HG03558 (cell line): ENCODE measurements around the gene CHN1.

Experiments
- ATAC-seq: cut with Tn5 transposase; IDR thresholded peaks from one replicate; pipeline ENCODE4 v1.9.1; 2021; ENCODE audit warnings: moderate number of reproducible peaks; ENCODE audit not compliant: unreplicated experiment; ENCODE audit errors: extremely low read depth

CHN1 gene

DNA sequence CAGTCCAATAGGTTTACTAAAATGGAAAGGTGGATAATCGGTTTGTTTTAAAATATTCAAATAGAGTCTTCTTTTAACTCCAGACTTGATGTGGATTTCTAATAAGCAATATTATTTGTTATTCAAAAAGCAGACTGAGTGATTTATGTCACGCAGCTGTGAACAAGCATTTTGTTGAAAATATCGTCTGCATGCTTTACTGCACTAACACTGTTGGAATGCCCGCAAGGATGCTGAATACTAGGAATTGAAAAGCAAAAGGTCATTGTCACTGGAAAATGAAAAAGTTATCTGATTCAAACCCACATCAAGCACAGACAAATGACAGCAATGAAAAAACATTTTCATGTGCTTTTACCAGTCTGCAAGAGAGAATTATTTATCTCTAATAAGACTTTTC lies 31.1 kb downstream of the CHN1 start:
- ATAC-seq, result no peak

DNA sequence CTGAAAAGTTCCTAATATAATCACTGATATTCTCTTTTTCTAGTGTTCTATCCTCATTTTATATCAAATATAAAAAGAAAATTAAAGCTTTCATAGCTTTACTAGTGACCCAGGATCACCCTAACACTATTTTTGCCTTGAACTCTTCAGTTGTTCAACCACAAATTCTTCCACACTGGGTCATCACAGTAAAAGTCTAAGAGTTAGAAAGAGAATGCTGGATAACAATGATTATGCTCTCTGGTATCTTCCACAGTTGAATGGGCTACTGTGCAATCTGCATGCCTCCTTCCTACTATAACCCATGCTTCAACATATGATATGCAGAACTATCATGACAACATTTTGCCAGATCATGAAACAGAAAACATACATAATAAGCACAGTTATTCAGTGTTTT lies 32.3 kb downstream of the CHN1 start:
- ATAC-seq, result no peak

DNA sequence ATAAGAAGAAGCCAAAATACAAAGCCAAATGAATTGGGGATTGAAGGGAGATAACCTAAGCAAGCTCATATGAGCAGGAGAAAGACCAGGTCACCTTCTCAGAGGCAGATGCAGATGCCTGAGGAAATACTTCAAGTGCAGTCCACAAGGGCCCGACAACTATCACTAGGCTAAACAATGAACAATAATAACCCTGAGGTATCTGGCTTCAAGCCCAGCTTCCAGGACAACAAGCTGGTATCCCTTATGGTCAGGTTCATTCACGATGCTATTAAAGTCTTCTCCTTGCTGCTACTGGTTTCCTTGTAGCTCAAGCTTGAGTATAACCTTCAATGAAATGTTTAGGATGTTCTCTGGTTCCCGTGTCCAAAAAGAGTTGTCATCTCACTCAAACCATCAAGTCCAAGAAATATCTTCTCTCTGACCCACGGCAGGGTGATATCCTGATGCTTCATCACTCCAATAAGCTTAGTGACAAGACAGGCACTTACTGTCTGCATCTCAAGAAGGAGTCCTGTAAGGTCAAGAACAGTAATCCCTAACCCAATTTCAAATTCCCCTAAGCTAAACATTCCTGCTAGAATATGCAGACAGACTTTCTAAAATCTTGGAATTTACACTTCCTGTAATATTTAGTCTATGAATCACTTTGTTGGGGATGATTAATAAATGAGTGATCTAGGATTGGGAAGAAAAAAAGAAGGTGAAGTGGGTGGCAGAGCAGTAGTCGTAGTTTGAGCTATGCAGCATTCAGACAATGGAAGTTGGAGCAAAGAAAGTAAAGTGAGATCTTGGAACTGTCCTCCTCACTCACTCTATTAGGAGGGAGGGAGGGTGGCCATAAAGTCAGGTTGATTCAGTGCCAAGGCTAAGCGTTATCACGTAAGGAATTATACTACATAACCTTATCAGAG lies 33.1 kb downstream of the CHN1 start:
- no peak for ATAC-seq

DNA sequence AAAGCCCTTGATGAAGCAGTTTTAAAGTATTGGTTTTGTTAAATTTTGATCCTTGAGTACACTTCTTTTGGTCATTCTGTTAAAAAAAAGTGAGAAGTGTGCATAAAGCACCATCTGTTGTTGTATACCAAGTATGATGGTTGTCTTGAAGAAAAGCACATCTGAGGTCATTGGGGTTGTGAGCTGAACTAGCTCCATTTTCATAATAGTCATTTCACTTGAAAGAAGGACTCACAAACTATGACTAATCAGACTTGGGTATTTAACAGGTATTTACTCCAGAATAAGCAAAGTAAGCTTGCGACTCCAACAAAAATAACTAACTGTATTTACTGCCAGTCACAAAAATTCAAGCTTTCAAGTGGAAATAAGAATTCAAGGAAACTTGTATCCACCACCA lies 35.1 kb downstream of the CHN1 start:
- no peak for ATAC-seq

DNA sequence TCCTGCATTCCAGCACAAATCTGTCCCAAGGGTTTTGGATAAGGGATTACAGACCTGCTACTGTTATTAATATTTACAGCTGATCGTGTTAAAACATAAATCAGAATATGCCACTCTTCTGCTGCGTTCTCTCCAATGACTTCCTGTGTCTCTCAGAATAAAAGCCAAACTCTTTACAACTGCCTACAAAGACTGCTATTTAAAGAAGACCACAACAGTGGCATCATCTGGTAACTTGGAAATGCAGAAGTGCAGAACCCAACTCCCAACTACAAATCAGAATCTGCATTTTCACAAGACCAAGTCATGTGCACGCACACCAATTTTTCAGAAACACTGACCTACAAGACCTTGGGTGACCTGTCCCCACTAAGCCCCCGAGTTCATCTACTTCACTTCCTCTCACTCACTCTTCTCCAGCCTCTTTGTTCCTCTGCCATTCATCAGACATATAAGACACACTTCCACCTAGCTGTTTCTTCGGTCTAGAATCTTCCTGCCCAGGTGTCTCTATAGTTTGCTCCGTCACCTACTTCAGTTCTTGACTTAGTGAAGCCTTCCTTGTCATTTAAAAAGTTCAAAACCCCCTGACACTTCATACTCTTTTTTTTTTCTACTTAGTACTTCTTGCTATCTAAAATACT lies 36.0 kb downstream of the CHN1 start:
- no peak for ATAC-seq

DNA sequence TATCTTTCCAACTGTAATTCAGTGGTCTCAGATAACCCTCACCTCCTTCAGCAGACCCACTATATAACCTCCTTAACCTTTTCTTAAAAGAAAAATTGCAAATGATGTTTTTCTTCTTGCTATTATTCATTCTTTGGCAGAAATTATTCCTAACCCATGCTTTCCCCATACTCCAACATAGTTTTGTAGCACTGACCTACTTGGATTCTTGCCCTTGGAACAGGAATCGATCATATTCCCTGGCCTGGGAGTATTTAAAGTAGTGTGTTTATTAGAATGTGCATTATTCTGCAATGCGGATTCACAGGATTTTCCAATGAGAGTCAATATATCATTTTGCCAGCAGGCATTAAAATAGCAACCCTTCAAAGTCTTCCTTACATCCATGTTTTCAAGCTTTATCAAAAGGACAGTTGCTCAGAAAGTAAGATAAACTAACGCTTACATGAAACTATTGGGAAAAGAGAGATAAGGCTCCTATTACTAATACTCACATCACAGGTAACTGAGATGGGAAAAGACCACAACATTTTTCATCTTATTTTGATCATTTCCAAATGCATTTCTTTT lies 37.4 kb downstream of the CHN1 start:
- ATAC-seq, result no peak

DNA sequence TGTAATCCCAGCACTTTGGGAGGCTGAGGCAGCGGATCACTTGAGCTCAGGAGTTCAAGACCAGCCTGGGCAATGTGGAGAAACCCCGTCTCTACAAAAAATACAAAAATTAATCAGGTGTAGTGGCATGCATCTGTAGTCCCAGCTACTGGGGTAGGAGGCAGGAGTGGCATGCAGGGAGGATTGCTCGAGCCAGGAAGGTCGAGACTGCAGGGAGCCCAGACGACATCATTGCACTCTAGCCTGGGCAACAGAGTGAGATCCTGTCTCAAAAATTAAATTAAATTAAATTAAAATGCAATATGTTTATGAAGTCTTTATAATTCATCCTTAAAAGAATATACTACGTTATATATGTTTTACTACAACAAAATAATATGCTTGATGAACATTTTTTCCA lies 38.1 kb downstream of the CHN1 start:
- ATAC-seq, result no peak

DNA sequence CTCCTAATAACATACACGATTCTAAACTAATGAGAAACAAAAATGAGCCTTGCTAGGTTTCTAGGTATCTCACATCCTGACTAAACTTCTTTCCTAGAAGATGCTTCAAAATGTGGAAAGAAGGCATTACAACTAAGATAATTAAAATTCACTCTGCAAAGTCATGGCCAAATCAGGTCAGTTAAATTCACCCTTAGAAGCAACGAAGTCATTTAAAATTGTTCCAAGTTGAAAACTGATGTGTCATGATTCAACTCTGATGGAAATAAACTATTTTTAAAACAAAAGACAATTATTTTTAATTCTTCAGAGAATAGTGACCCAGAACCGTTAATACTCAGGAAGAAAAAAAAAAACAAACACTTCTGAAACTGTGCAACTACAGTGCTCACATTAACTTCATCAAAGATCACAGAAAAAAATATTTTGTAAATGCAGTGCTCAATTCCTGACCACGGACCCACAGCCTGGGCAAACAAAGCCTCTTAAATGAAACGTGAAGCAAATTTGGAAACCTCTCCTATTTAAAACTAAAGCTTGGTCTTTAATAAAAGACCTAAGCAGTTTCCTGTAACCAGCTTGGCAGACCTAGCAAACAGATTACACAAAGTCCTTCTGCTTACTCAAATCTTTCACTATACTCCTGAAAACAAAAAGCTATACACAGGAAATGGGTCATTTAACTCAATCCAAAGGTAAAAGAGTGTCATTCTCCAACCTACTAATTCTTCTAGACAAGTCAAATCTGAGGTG lies 39.0 kb downstream of the CHN1 start:
- ATAC-seq, result no peak

DNA sequence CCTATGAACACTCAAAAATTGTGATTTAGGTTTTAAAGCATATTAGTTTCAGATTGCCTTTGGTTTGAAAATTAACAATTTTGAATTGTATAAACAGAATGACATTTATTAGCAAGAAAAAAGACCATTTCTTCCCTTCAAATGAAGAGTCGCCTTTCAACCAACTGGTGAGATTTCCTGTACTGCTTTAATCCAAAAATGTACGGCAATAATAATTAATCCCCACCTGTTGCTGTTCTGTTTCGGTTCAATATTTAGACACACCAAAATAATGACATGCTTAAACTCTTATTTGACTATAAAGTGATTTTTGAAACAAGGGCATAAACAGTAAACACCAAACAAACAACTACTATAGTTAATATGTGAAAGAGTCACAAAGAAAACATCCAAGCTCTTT lies 39.6 kb downstream of the CHN1 start:
- no peak for ATAC-seq

DNA sequence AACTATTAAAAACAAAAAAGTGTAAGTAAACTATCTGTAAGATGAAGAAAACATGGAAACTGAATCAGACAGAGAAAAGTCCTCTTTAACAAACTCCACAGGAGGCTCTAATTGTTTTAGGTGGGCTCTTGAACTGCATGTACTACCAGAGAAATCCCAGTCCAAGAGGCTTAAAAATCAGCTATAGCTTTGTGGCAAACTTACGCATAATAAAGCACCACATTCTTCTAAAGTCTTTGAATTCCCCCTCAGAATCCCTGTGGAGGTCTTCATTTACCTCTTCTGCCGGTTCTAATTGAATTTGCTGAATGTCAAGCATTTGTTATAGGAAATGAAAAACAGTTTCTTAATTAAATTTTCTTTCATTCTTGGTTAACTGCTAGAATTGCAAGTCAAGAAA lies 40.8 kb downstream of the CHN1 start:
- no peak for ATAC-seq

DNA sequence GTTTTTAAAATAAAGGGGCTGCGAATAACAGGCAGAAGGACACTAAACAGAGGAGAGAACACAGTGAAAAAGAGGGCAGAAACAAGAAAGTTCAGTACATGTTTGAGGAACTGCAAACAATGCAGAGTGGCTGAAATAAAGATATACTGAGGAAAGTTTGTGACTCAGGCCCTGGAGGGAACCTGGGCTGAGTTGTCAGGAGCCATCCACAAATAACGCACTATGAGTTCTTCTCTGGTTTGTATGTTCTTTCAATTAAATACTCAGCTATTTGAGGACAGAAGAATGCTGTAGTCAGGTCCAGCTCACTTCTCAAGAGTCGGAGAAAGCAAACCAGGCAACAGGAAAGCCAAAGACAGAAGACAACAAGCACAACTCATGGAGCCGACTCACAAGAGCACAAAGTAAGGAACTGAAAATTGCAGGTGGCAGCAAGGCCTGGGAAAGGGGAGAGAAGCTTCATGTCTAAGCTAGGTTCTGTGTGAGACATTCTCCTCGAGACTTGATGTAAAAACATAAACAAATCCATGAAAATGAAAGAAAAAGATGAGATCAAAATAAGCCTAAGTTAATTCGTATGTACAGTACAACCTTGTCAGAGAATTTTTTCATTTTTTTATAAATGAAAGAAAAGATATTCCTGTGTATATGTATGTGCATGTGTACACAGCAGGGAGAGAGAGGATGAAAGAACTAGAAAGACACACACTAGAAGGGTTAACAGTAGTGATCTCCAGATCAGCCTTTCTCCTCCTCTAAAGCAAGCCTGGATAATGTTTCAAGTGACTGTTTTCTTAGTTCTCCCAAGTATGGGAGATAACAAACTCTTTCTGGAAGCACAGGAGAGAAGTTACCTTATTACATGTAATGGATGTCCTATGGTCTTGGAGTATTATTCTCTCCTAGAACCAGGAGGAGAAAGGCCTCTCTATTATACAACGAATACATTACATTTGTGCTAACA lies 41.5 kb downstream of the CHN1 start:
- no peak for ATAC-seq

DNA sequence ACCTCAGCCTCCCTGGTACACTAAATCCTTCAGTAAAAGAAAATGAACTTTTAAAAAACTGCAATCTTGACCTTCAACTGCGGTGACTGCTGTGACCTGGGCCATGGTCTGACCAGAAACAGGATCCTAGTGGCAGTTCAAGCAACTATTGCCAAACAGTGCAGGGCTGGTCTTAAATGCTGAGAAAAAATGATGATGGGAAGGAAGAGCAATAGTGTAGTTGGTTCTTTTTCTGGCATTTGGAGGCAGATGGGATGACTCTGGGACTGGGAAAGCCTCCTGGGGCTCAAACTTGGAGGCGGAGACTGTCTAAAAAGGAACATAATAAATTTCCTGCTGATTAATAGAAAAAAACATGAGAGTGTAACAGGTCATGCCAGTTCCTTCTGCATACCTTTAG lies 45.4 kb downstream of the CHN1 start:
- ATAC-seq, result no peak

DNA sequence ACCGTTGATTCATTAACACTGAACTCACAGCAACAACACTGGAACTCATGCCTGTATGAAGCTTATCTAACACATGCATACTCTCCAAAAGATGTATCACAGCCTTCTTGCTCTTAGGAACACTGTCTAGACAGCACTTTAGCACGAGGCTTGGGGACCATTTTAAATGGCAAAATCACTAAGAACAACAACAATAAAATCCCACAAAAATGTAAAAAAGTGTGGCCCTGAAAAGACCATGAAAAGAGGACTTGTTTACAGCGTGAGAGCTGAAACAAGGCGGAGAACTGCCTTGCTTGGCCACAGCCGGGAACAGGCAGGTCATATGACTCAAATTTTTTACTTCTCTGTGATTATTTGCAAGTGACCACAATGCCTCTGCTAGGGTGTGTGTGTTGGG lies 48.1 kb downstream of the CHN1 start:
- no peak for ATAC-seq

DNA sequence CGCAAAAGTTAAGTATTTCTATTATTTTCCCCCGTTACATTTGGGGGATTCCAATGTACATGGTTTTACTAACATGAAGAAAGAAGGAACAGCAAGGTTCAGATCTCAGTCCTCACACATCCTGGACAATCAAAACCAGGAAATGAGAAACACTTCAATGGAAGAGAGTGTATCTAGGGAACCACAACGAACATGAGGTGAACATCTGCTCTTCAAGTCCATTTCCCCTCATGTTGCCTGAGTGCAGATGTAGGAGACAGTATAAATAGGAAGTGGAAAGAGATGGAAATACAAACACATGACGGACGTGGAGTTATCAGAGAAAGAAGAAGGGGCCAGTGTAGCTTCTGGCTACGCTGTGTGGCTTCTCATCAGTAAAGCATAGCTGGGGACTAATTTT lies 52.6 kb downstream of the CHN1 start:
- no peak for ATAC-seq

DNA sequence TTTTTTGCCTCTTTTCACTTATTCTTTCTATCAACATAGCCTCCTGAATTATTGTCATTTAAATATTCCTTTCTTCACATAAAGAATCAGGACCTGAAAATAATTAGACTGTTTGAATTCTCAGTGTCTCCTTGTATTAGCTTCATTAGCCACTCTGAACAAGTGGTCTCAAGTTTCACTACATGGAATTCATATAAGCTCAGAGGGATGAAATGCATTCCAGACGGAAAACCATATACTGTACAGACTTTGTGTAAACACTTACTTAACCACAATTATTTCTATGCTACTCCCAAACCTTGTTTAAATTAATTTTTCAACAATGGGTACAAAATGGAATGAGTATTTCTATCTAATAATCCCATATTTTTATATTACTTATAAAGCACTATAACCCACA lies 53.4 kb downstream of the CHN1 start:
- ATAC-seq, result no peak

DNA sequence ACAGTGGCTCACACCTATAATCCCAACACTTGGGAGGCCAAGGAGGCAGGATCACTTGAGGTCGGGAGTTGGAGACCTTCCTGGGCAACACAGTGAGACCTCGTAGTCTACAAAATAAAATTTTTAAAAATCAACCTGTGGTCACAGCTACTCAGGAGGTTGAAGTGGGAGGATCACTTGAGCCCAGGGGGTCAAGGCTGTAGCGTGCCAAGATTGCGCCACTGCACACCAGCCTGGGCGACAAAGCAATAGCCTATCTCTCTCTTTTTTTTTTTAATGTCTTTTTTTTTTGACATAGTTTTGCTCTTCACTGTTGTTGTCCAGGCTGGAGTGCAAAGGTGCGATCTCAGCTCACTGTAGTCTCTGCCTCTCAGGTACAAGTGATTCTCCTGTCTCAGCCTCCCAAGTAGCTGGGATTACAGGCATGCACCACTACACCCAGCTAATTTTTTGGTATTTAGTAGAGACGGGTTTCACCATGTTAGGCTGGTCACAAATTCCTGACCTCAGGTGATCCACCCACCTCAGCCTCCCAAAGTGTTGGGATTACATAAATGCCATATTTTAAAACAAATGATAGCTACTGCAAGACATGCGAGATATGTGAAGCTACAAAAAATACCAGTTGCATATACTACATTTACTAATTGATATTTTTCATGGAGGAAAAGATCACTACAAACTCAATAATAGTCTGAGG lies 55.0 kb downstream of the CHN1 start:
- ATAC-seq, result no peak

DNA sequence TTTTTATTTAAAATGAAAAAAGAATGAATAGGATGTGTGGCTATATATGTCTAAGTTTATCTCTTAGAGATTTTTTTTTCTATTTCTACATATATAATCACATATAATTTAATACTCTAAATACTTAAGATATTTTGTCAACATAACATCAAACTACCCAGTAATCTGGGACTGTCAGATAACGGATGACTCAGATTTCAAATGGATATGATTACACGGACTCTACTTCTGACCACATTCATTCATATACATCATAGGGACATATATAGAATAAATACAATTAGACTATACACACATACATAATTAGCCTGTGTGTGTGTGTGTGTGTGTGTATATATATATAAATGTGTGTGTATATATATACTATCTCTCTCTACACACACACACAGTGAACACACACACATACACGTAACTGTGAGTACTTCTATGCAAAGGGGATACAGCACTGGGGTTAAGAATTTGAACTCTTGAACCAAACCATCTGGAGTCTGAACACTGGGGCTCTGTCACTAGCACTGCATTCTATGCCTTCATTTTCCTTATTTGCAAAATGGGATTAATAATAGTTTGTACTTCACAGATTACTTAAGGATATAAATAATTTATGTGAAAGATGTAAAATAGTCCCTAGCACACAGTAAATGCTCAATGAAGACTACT lies 59.5 kb downstream of the CHN1 start:
- ATAC-seq, result no peak

DNA sequence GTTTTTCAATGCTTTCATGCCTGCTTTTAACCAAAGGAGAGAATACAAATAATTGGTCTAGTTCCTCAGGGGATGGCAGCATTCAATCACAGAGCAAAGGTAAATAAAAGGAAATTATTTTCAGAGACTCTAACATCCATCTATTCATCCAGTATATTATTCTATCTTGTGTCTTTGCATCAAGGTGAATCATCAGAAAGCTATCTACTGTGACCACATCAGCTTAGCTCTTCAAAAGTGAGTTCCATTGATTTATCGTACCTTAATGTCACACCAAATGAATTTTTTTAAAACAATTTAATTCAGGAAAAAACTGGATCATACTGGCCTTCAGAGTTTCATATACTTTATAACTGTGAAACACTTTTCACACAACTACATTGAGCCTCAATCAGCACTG lies 66.1 kb downstream of the CHN1 start:
- no peak for ATAC-seq

DNA sequence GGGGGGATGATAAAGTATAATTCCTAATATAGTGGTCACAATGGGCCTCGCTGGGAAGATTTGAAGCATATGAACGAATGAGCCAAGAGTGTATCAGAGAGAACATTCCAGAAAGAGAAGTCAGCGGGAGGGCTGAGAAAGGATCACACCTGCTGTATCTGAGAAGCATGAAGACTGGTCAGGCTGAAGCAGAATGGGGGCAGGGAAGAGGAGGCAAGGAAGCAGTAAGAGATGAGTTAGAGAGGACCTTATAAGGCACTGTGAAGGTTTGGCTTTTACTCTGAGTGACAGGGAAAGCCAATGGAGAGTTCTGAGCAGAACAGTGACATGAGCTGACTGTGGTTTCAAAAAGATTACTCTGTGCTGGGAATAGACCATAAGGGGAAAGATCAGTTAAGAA lies 73.5 kb downstream of the CHN1 start:
- ATAC-seq, result no peak
